OCI-LY1 (cell line): ENCODE data around the gene KIAA1755.

ENCODE experiments used
- EZH2 ChIP-seq: fragments of 200-600 bp; sonication (generic), shearing (Covaris generic); IDR thresholded peaks from 2 replicates; pipeline ENCODE4 v1.8.0; 2017; ENCODE audit warnings: borderline replicate concordance, mixed run types, mild to moderate bottlenecking, antibody characterized with exemption, low read length, moderate library complexity, mixed read lengths
- TF ChIP-seq, protein P1 (sequence below): fragments of 200-600 bp; sonication (generic), shearing (Covaris generic); IDR thresholded peaks from 2 replicates; pipeline ENCODE4 v1.5.1; 2017; ENCODE audit warnings: mild to moderate bottlenecking, antibody characterized with exemption, low read length, moderate library complexity, mixed read lengths

DNA sequence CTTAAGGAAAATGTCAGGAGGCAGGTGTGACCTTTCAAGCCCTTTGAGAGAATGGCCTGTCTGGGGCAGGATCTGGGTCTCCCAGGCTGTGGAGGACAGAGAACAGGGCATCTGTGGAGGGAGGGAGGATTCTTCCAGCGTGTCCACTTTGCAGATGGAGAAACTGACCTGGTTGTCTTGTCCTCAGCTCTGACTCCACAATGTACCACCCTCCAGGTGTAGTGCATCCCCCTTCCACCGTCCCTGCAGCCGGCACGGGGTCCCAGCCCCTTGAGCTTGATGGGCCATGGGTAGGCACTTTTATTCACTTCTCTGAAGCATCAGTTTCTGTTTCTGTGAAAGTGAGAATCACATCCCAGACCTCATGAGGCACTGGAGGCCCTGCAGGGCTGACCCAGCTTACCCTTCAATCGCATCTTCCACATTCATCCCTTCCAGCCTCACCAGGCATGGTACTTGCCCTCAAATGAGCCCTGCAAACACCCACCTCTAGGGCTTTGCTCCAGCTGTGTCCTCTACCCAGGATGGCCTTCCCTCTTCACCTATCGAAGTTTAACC, 90.8 kb downstream of the KIAA1755 start:
- no peak for TF ChIP-seq EZH2
- TF ChIP-seq, protein P1, sequence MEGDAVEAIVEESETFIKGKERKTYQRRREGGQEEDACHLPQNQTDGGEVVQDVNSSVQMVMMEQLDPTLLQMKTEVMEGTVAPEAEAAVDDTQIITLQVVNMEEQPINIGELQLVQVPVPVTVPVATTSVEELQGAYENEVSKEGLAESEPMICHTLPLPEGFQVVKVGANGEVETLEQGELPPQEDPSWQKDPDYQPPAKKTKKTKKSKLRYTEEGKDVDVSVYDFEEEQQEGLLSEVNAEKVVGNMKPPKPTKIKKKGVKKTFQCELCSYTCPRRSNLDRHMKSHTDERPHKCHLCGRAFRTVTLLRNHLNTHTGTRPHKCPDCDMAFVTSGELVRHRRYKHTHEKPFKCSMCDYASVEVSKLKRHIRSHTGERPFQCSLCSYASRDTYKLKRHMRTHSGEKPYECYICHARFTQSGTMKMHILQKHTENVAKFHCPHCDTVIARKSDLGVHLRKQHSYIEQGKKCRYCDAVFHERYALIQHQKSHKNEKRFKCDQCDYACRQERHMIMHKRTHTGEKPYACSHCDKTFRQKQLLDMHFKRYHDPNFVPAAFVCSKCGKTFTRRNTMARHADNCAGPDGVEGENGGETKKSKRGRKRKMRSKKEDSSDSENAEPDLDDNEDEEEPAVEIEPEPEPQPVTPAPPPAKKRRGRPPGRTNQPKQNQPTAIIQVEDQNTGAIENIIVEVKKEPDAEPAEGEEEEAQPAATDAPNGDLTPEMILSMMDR: no peak
